ENCODE results near the gene SNAP25. TPM values are rescaled to one million over a fixed set of nuclear protein-coding genes. Genes with fewer than 3 reads are reported as not detected.

The SNAP25 gene
- total RNA-seq, 2 donors from 2014 or later: 1.3 to 4.7 TPM

DNA sequence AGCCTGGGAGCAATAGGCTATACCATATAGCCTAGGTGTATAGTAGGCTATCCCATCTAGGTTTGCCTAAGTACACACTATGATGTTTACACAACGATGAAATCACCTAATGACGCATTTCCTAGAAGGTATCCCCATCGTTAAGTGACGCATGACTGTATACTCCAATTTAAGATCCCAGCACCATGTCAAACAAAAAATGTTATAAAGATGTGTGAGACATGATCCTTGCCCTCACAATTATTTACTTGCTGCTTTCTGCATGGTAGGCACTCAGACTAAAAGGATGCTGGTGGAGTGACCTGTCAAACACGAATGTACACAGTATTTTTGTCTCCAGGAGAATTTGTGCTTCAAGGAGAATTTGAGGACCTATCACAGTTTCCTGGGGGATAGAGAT, 32.3 kb downstream of the SNAP25 start:
- no peak overlapping the region for H3K4me3 ChIP-seq
- DNase-seq (ENCODE audit: low spot score) (no peak), ATAC-seq (ENCODE audit: insufficient number of reproducible peaks, low FRiP score, low read depth) (no peak)
- TF ChIP-seq, protein P1, sequence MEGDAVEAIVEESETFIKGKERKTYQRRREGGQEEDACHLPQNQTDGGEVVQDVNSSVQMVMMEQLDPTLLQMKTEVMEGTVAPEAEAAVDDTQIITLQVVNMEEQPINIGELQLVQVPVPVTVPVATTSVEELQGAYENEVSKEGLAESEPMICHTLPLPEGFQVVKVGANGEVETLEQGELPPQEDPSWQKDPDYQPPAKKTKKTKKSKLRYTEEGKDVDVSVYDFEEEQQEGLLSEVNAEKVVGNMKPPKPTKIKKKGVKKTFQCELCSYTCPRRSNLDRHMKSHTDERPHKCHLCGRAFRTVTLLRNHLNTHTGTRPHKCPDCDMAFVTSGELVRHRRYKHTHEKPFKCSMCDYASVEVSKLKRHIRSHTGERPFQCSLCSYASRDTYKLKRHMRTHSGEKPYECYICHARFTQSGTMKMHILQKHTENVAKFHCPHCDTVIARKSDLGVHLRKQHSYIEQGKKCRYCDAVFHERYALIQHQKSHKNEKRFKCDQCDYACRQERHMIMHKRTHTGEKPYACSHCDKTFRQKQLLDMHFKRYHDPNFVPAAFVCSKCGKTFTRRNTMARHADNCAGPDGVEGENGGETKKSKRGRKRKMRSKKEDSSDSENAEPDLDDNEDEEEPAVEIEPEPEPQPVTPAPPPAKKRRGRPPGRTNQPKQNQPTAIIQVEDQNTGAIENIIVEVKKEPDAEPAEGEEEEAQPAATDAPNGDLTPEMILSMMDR (IDR thresholded peaks at IDR 0.05): no peak
- no peaks in the 10 kb centered on the region for H3K27me3 ChIP-seq (replicated peaks; ENCODE audit: insufficient read depth)
- H3K4me1 ChIP-seq (ENCODE audit: control insufficient read depth in 1 of 2, low read depth in 2 of 2): no peaks in the 10 kb centered on the region
- H3K9me3 ChIP-seq: no peaks in the 10 kb centered on the region
- H3K36me3 ChIP-seq: no peaks in the 10 kb centered on the region
- no peak overlapping the region for H3K27ac ChIP-seq

DNA sequence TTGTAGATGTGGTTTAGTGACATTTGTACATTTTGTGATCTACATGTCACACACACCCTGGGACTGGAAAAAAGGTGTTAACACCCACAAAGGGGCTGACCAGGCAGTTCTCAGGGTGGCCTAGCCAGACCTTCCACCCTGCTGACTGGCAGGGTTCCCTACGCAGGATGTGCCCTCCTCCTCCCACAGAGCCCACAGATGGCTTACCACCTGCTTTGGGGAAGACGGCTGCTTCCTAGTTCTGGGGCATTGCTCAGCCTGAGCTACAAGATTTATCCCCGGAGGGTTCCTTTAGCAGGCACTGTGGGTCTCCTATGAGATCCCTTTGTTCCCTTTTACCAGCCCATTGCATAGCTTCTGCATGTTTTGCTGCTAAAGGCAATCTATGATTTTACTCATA, 35.1 kb downstream of the SNAP25 start:
- no peaks in the 10 kb centered on the region for H3K36me3 ChIP-seq
- no peak overlapping the region for H3K27ac ChIP-seq
- no peaks in the 10 kb centered on the region for H3K4me1 ChIP-seq (ENCODE audit: control insufficient read depth in 1 of 2, low read depth in 2 of 2)
- H3K27me3 ChIP-seq (replicated peaks; ENCODE audit: insufficient read depth): no peaks in the 10 kb centered on the region
- DNase-seq (ENCODE audit: low spot score) (no peak), ATAC-seq (ENCODE audit: insufficient number of reproducible peaks, low FRiP score, low read depth) (no peak)
- no peak overlapping the region for H3K4me3 ChIP-seq
- TF ChIP-seq, protein P1 (IDR thresholded peaks at IDR 0.05): no peak
- H3K9me3 ChIP-seq: no peaks in the 10 kb centered on the region

DNA sequence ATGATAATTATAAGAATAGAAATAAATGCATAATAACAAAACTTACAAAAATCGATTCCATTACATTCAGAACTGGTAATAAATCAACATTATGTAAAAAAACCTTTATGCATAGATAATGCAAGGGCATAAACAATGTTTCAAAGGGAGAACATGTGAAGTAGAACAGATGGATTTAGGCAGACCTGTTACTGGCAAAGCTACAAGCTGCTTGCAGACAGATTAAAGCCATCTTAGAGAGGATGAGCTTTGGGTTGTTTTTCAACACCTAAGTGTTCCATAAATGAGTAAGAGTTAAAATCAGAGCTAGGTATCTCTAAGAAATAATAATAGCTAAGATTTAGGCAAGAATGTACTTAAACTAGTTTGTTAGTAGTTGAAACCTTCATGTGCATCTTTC, 37.2 kb downstream of the SNAP25 start:
- TF ChIP-seq, protein P1 (IDR thresholded peaks at IDR 0.05): no peak
- no peak for ATAC-seq (ENCODE audit: insufficient number of reproducible peaks, low FRiP score, low read depth)
- no peak overlapping the region for H3K4me3 ChIP-seq
- no peaks in the 10 kb centered on the region for H3K27me3 ChIP-seq (replicated peaks; ENCODE audit: insufficient read depth)
- H3K4me1 ChIP-seq (ENCODE audit: control insufficient read depth in 1 of 2, low read depth in 2 of 2): no peaks in the 10 kb centered on the region
- no peak for DNase-seq (ENCODE audit: low spot score)
- no peaks in the 10 kb centered on the region for H3K36me3 ChIP-seq
- H3K9me3 ChIP-seq: no peaks in the 10 kb centered on the region
- no peak overlapping the region for H3K27ac ChIP-seq

DNA sequence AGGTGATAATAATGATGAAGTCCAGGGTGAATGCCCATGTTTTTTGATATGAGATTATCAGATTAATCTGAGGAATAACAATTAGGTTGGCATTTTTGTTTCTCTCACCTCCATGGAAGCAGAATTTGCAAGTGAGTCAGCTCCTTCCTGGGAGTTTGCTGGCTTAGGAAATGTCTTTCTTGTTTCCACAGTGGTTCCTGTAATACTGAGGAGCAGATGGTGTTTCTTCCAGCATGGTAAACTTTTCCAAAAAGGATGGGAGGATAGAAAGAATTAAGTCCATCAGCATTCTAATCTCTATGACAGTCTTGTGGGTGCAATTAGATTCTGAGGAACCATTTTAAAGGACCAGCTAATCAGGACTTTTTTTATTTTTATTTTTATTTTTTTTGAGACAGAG, 40.5 kb downstream of the SNAP25 start:
- H3K4me3 ChIP-seq: no peak overlapping the region
- ATAC-seq (ENCODE audit: insufficient number of reproducible peaks, low FRiP score, low read depth): no peak
- no peak overlapping the region for H3K27ac ChIP-seq
- no peaks in the 10 kb centered on the region for H3K36me3 ChIP-seq
- no peaks in the 10 kb centered on the region for H3K27me3 ChIP-seq (replicated peaks; ENCODE audit: insufficient read depth)
- no peaks in the 10 kb centered on the region for H3K9me3 ChIP-seq
- H3K4me1 ChIP-seq (ENCODE audit: control insufficient read depth in 1 of 2, low read depth in 2 of 2): no peaks in the 10 kb centered on the region
- DNase-seq (ENCODE audit: low spot score): no peak
- TF ChIP-seq, protein P1 (IDR thresholded peaks at IDR 0.05): no peak

DNA sequence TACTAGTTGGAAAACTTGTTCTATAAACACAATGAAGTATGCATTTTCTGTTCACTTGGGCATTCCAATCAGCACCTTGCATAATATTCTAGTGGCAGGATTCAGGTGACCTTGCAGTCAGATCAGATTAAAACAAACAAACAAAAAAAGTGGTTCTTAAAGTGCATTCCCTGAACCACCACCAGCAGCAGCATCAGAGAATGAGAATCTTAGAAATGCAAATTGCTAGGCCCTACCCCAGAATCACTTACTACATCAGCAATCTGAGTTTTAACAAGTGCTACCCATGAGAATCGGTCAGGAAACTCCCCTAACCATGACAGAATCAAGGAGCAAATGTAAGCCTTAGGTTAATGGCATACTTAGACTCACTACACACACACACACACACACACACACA, 41.7 kb downstream of the SNAP25 start:
- no peaks in the 10 kb centered on the region for H3K27me3 ChIP-seq (replicated peaks; ENCODE audit: insufficient read depth)
- DNase-seq (ENCODE audit: low spot score) (no peak), ATAC-seq (ENCODE audit: insufficient number of reproducible peaks, low FRiP score, low read depth) (no peak)
- H3K27ac ChIP-seq: no peak overlapping the region
- no peak overlapping the region for H3K4me3 ChIP-seq
- no peaks in the 10 kb centered on the region for H3K4me1 ChIP-seq (ENCODE audit: control insufficient read depth in 1 of 2, low read depth in 2 of 2)
- H3K9me3 ChIP-seq: no peaks in the 10 kb centered on the region
- TF ChIP-seq, protein P1 (IDR thresholded peaks at IDR 0.05): no peak
- H3K36me3 ChIP-seq: no peaks in the 10 kb centered on the region

Measured in thoracic aorta (tissue), 2 donors.